ENCODE results near the gene COL4A2.

The COL4A2 gene

DNA sequence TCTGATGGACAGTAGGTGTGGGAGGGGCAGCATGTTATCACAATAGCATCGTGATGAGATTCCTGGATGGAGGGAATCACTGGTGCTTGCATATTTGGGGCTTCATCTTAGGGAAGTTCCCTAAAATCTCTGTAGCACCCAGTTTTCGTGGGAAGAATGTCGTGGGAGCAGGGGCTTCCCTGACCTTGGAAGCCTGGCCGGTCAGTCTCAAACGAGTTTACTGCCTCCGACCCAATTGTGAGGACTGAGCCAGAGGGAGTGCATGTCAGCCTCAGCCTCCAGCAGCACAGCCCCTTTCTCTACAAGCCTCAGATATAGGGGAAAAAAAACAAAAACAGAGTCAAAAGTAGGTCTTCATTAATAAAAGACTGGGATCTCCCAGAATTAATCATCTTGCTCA is 32.2 kb downstream of the COL4A2 start:
- H3K4me3 ChIP-seq (ENCODE audit: low read depth, low read length): no peak overlapping the region
- DNase-seq (ENCODE audit: low read depth): no peak
- TF ChIP-seq CTCF (IDR thresholded peaks at IDR 0.05; ENCODE audit: insufficient read depth, low read depth, low read length, missing control alignments): no peak

GRCh38 chr13:110339975-110340550 is 33.0 kb downstream of the COL4A2 start:
- DNase-seq (ENCODE audit: low read depth): no peak
- no peak overlapping the region for H3K4me3 ChIP-seq (ENCODE audit: low read depth, low read length)
- no peak for TF ChIP-seq CTCF (IDR thresholded peaks at IDR 0.05; ENCODE audit: insufficient read depth, low read depth, low read length, missing control alignments)

GRCh38 chr13:110340812-110341444 is 33.8 kb downstream of the COL4A2 start:
- H3K4me3 ChIP-seq (ENCODE audit: low read depth, low read length): no peak overlapping the region
- TF ChIP-seq CTCF (IDR thresholded peaks at IDR 0.05; ENCODE audit: insufficient read depth, low read depth, low read length, missing control alignments): no peak
- DNase-seq (ENCODE audit: low read depth): peak; percentile 19

DNA sequence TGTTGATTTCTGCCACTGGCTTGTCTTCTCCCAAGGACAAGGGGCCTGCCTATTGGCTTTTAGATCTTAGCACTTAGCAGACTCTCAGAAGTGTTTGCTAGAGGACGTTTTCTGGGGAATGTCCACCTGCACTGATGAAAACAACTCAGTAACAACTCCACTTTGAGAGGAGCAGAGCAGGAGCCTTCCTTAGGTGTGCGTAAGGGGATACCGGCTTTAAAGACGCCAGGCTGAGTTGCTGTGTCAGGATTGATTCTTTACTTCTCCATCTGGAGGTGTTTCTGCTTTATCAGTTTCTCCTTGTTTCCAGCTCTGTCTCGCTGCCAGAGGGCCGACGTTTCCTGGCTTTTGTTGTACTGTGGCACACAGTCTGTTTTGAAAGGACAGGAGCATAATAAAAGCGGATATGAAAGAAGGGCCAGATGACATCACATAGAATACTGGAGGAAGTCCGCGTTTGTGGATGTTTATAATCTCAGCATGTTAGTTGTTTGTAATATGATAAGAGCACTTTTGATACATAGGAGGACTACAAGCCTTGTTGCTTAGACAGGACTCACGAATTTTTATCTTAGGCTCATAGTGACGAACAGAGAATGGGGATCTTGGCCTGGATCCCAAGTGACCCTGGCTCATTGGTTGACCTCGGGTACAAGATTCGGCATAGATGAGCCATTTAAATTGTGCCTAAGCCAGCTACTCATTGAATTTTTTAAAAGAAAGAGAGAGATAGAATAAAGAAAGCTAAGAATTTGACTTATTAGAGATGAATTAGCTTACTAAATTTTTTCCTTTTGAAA is 34.6 kb downstream of the COL4A2 start:
- no peak overlapping the region for H3K4me3 ChIP-seq (ENCODE audit: low read depth, low read length)
- no peak for TF ChIP-seq CTCF (IDR thresholded peaks at IDR 0.05; ENCODE audit: insufficient read depth, low read depth, low read length, missing control alignments)

DNA sequence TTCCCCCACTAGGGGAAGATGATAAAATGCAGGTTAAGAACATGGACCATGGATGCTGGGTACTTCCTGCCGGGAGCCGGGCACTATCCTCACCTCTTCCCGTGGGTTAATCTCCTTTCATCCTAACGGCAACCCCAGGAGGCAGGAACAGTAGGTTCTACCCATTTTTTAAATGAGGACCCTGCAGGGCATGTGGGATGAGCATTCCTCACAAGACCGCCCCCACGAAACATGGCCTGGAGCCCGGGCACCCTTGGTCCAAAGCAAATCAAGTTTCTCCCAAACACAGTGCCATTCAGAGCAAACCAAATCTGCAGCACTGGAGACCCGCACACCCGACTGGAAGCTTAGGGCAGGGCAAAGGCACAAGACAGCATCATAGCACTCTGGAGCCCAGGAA is 35.4 kb downstream of the COL4A2 start:
- no peak for DNase-seq (ENCODE audit: low read depth)
- H3K4me3 ChIP-seq (ENCODE audit: low read depth, low read length): no peak overlapping the region
- TF ChIP-seq CTCF (IDR thresholded peaks at IDR 0.05; ENCODE audit: insufficient read depth, low read depth, low read length, missing control alignments): no peak

More for the DNA sequence above, 34.6 kb downstream of the COL4A2 start:
- no peak for DNase-seq (ENCODE audit: low read depth)

GRCh38 chr13:110343241-110343865 is 36.3 kb downstream of the COL4A2 start:
- H3K4me3 ChIP-seq (ENCODE audit: low read depth, low read length): no peak overlapping the region
- DNase-seq (ENCODE audit: low read depth): no peak

More at GRCh38 chr13:110343241-110343865, 36.3 kb downstream of the COL4A2 start:
- no peak for TF ChIP-seq CTCF (IDR thresholded peaks at IDR 0.05; ENCODE audit: insufficient read depth, low read depth, low read length, missing control alignments)
